A549 (cell line): ENCODE results near the gene SLC27A1. TPM values are rescaled to one million over a fixed set of nuclear protein-coding genes. Genes with fewer than 3 reads are reported as not detected.

ENCODE experiments used
- ATAC-seq, 2 experiments: fragments of 200-7000 bp in 1 of 2; fragments of >200 bp in 1 of 2; cut with Nextera tagmentation in 1 of 2; cut with Tn5 transposase in 1 of 2; 3 replicates each; pipeline versions ENCODE4 v1.8.0 to v1.9.1; 2018 to 2020; ENCODE audit warnings: mild to moderate bottlenecking in 1 of 2, moderate library complexity in 1 of 2
- CTCF ChIA-PET: fragments of 300-600 bp; sonication (Branson Sonifier 250); formaldehyde crosslinking; extraction: SDS; loops from one replicate; lab custom pipeline; 2021; ENCODE audit warnings: antibody characterized with exemption, inconsistent platforms; lab: Yijun Ruan, JAX
- POLR2A ChIA-PET: fragments of 350-600 bp; formaldehyde crosslinking; extraction: SDS; loops from one replicate; lab custom pipeline; 2021; ENCODE audit warnings: antibody characterized with exemption, inconsistent platforms; lab: Yijun Ruan, JAX
- DNase-seq, 2 experiments: peaks; one replicate each; pipeline versions ENCODE4 v3.0.0 to v3.0.0-alpha.2; 2011 to 2016; ENCODE audit warnings: low read depth in 1 of 2, low spot score in 1 of 2
- FAIRE-seq: peaks from 2 replicates; lab custom pipeline; 2011; peaks lifted over from hg19 to GRCh38; lab: Jason Lieb, UNC
- H3K27ac ChIP-seq, 2 experiments: fragments of >200 bp; sonication (Bioruptor Twin); formaldehyde crosslinking; 3 replicates each; pipeline ENCODE4 v1.5.1; 2016 to 2017
- H3K4me1 ChIP-seq: fragments of >200 bp; sonication (Bioruptor Twin); formaldehyde crosslinking; 3 replicates; pipeline ENCODE4 v1.6.1; 2016
- H3K4me2 ChIP-seq: fragments of >200 bp; sonication (Bioruptor Twin); formaldehyde crosslinking; 3 replicates; pipeline ENCODE4 v1.6.1; 2016
- H3K4me3 ChIP-seq: fragments of >200 bp; sonication (Bioruptor Twin); formaldehyde crosslinking; 3 replicates; pipeline ENCODE4 v1.5.1; 2016
- H3K9me3 ChIP-seq: fragments of >200 bp; sonication (Bioruptor Twin); formaldehyde crosslinking; 3 replicates; pipeline ENCODE4 v1.6.1; 2016
- CBX2 ChIP-seq: fragments of 200-600 bp; sonication (generic); IDR thresholded peaks from 2 replicates; pipeline ENCODE4 v1.6.1; 2016; ENCODE audit warnings: low read depth, mild to moderate bottlenecking, borderline replicate concordance
- CHD2 ChIP-seq: fragments of 150-350 bp; IDR thresholded peaks from 2 replicates; pipeline ENCODE4 v1.6.1; 2014; ENCODE audit warnings: low read length; ENCODE audit not compliant: partially characterized antibody
- E2F6 ChIP-seq: IDR thresholded peaks from 2 replicates; pipeline ENCODE4 v1.6.1; 2012; ENCODE audit warnings: low read depth, borderline replicate concordance
- EHF ChIP-seq: fragments of 250-450 bp; sonication (Bioruptor Pico); IDR thresholded peaks from 2 replicates; pipeline ENCODE4 v1.5.0; 2020; ENCODE audit warnings: mild to moderate bottlenecking
- HMGXB4 ChIP-seq: fragments of 250-450 bp; sonication (Bioruptor Pico); IDR thresholded peaks from 2 replicates; pipeline ENCODE4 v1.5.0; 2021; ENCODE audit warnings: mild to moderate bottlenecking, moderate library complexity, borderline replicate concordance
- HOXB13 ChIP-seq: fragments of 250-450 bp; sonication (Bioruptor Pico); IDR thresholded peaks from 2 replicates; pipeline ENCODE4 v1.5.0; 2020; ENCODE audit warnings: low read depth, mild to moderate bottlenecking, moderate library complexity
- HOXB5 ChIP-seq: fragments of 250-450 bp; sonication (Bioruptor Pico); IDR thresholded peaks from 2 replicates; pipeline ENCODE4 v1.5.0; 2020; ENCODE audit warnings: mild to moderate bottlenecking, moderate library complexity
- NPAS2 ChIP-seq: fragments of 250-450 bp; sonication (Bioruptor Pico); IDR thresholded peaks from 2 replicates; pipeline ENCODE4 v1.8.0; 2022; ENCODE audit warnings: mild to moderate bottlenecking, moderate library complexity, borderline replicate concordance
- PBX3 ChIP-seq: IDR thresholded peaks from 2 replicates; pipeline ENCODE4 v1.6.1; 2012
- POLR2AphosphoS2 ChIP-seq: conservative IDR thresholded peaks from 2 replicates; pipeline ENCODE4 v1.6.1; 2012; ENCODE audit warnings: low read length, improper control_type of control experiment, inconsistent platforms
- RAD21 ChIP-seq, 2 experiments: fragments of >200 bp in 1 of 2; sonication (Bioruptor Twin) in 1 of 2; formaldehyde crosslinking in 1 of 2; IDR thresholded peaks in 1 of 2; conservative IDR thresholded peaks in 1 of 2; 2 replicates in 1 of 2; 3 replicates in 1 of 2; pipeline ENCODE4 v1.6.1; 2012 to 2018; ENCODE audit warnings: inconsistent platforms in 1 of 2
- RCOR1 ChIP-seq: fragments of 150-350 bp; IDR thresholded peaks from 2 replicates; pipeline ENCODE4 v1.6.1; 2014; ENCODE audit warnings: antibody characterized with exemption, low read length, low read depth
- TFCP2L1 ChIP-seq: fragments of 250-450 bp; sonication (Bioruptor Pico); IDR thresholded peaks from 2 replicates; pipeline ENCODE4 v1.5.0; 2021; ENCODE audit warnings: mild to moderate bottlenecking
- TP53 ChIP-seq: fragments of 250-450 bp; sonication (Bioruptor Pico); IDR thresholded peaks from 2 replicates; pipeline ENCODE4 v1.5.0; 2021; ENCODE audit warnings: mild to moderate bottlenecking, moderate library complexity
- ZC3H11A ChIP-seq: fragments of 450-650 bp; IDR thresholded peaks from 2 replicates; pipeline ENCODE4 v1.6.1; 2014; ENCODE audit warnings: antibody characterized with exemption, mild to moderate bottlenecking
- WGBS: methylation state at CpG from one replicate; pipeline ENCODE4 v1.1.6; 2017; ENCODE audit errors: missing lambda C conversion rate; 5-methylcytosine and 5-hydroxymethylcytosine counted together
- polyA plus RNA-seq, 4 experiments: library from polyadenylated mRNA; depleted of rRNA in 3 of 4; stranded (reverse); fragments of >200 nt; fragmentation: RNase III in 1 of 4; extraction: RNeasy Plus Mini Kit Qiagen cat#74134 plus additional on column Dnase treatment in 1 of 4; gene quantifications; 2 replicates in 3 of 4; 3 replicates in 1 of 4; pipeline ENCODE4 v1.2.3, GENCODE V29; 2011 to 2017
- TF ChIP-seq, protein P1 (sequence below): fragments of 150-350 bp; IDR thresholded peaks from 2 replicates; pipeline ENCODE4 v1.6.1; 2014; ENCODE audit warnings: low read depth, mild to moderate bottlenecking, low read length

Gene SLC27A1
- polyA plus RNA-seq, 2 of the 4 experiments (the other 2 are of a cell fraction): 1.8 to 2.5 TPM

DNA sequence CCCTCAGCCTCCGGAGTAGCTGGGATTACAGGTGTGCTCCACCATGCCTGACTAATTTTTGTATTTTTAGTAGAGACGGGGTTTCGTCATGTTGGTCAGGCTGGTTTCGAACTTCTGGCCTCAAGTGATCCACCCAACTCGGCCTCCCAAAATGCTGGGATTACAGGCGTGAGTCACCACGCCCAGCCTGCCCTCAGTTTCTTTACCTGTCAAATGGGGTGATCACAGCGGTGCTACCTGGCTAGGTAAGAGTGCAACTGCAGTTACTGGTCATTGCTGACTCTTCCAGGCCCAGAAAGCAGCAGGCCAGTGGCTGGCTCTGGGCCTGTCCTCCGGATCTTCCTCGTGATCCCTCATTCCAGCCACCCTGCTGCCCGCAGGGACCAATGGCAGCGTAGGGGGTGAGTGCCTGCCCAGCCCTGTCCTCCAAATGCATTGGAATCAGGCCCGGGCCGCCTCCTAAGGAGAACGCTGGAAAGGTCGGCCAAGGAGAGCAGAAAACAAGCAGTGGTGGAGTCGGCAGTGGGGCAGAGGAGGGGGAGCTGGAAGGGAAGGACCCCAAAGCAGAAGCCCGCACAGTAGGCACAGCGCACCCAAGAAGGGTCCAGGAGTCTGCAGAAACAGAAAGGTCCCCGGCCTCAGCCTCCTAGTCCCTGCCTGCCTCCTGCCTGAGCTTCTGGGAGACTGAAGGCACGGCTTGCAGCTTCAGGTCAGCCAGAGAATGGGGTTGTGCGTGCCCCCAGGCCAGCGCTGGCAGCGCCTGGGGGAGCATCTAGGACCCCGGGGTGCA is 1.8 kb upstream of the SLC27A1 start:
- H3K4me3 ChIP-seq: peak overlapping the region; percentile 74; the same call in 2 of the 3 replicates
- H3K4me1 ChIP-seq: peaks cover 28% of the 10 kb centered on the region; the same call in 2 of the 3 replicates
- ATAC-seq (no peak), FAIRE-seq (no peak), DNase-seq (no peak)
- peak overlapping the region; percentile 84 to 93 for H3K27ac ChIP-seq
- H3K9me3 ChIP-seq: no peaks in the 10 kb centered on the region
- ChIA-PET POLR2A (interaction anchor here (0.5 kb wide), 1 partner anchor 125 kb away, joined by 3 read pairs; no protein-coding TSS in a partner anchor), CTCF (interaction anchor here (0.6 to 0.8 kb wide), 2 partner anchors 15 to 1408 kb away, joined by 3 read pairs; no protein-coding TSS in a partner anchor)
- 84% methylated on average over 20 of the region's 25 CpGs for WGBS
- no peak for TF ChIP-seq PBX3
- no peak for TF ChIP-seq EHF (CRISPR knock-in tag)
- TF ChIP-seq, protein P1, sequence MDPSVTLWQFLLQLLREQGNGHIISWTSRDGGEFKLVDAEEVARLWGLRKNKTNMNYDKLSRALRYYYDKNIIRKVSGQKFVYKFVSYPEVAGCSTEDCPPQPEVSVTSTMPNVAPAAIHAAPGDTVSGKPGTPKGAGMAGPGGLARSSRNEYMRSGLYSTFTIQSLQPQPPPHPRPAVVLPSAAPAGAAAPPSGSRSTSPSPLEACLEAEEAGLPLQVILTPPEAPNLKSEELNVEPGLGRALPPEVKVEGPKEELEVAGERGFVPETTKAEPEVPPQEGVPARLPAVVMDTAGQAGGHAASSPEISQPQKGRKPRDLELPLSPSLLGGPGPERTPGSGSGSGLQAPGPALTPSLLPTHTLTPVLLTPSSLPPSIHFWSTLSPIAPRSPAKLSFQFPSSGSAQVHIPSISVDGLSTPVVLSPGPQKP: no peak
- no peak for TF ChIP-seq POLR2AphosphoS2
- H3K4me2 ChIP-seq: peak overlapping the region; percentile 83

DNA sequence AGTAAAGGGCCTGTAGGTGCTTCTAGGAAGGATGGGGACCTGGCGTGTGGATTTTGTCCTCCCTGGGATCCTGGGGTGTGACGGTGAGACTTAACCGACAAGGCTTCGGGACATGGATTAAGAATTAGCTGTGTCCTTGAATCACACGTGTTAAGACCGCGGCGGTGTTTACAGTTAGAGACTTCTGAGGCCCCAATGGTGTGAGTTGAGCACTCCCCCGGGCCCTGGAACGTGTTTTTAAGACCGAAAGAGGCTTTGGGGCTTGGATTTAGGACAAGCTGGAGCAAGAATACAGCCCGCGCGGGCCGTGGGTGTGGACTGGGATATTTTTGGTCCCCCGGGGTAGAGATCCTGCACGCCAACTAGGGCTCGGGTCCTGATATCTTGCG is 1.2 kb upstream of the SLC27A1 start:
- no peaks in the 10 kb centered on the region for H3K9me3 ChIP-seq
- ATAC-seq: 0 out of 6 replicates have a peak, but pooled peaks of 1 of the 2 experiments have one; percentile 0
- H3K4me2 ChIP-seq: peak overlapping the region; percentile 83
- no peak for TF ChIP-seq RAD21 (conservative IDR thresholded peaks at IDR 0.05 in 1 of 2, IDR thresholded peaks at IDR 0.05 in 1 of 2)
- TF ChIP-seq E2F6: no peak
- no peak for TF ChIP-seq CHD2
- no peak for TF ChIP-seq RCOR1
- no peak for TF ChIP-seq TP53 (CRISPR knock-in tag)
- TF ChIP-seq HMGXB4 (CRISPR knock-in tag): no peak
- TF ChIP-seq CBX2: no peak
- TF ChIP-seq HOXB5 (CRISPR knock-in tag): no peak
- TF ChIP-seq ZC3H11A: no peak
- TF ChIP-seq TFCP2L1 (CRISPR knock-in tag): no peak
- TF ChIP-seq NPAS2 (CRISPR knock-in tag): no peak
- TF ChIP-seq HOXB13: no peak
- H3K4me3 ChIP-seq: peak overlapping the region; percentile 74
- no peak for FAIRE-seq
- H3K4me1 ChIP-seq: peaks cover 28% of the 10 kb centered on the region; the same call in 2 of the 3 replicates
- WGBS: 29% methylated on average over 11 of the region's 19 CpGs
- H3K27ac ChIP-seq: peak overlapping the region; percentile 84 to 93
- ChIA-PET CTCF (interaction anchor here (0.6 kb wide), 1 partner anchor 1407 kb away, joined by 3 read pairs; no protein-coding TSS in a partner anchor), POLR2A (interaction anchor here (0.5 kb wide), 1 partner anchor 126 kb away, joined by 3 read pairs; no protein-coding TSS in a partner anchor)
- DNase-seq: no peak
